NT2/D1 (cell line): Measurements from ENCODE around the gene FOXD4L6.
"Not testable (repeated sequence)": the region's sequence is repeated elsewhere in the genome, so short reads cannot be mapped to it uniquely, and the experiment has no call there.

Source experiments
- SUZ12 ChIP-seq: IDR thresholded peaks from 2 replicates; pipeline ENCODE4 v1.6.1; 2011; ENCODE audit not compliant: insufficient read length, insufficient read depth; ENCODE audit errors: extremely low read depth
- YY1 ChIP-seq: IDR thresholded peaks from 2 replicates; pipeline ENCODE4 v1.6.1; 2011; ENCODE audit not compliant: insufficient read length, insufficient read depth
- ZNF274 ChIP-seq: IDR thresholded peaks from 2 replicates; pipeline ENCODE4 v1.6.1; 2011; ENCODE audit warnings: mild to moderate bottlenecking, low read depth, low read length

GRCh38 chr9:41088450-41089059 is 39.9 kb downstream of the FOXD4L6 start:
- TF ChIP-seq YY1, SUZ12, ZNF274: not testable (repeated sequence)
